GM21825 (cell line): ENCODE data around the gene MLH3.
"Not testable (repeated sequence)": the region's sequence is repeated elsewhere in the genome, so short reads cannot be mapped to it uniquely, and the experiment has no call there.

Experiments used
- ATAC-seq: cut with Tn5 transposase; IDR thresholded peaks from one replicate; pipeline ENCODE4 v1.9.1; 2021; ENCODE audit warnings: mild to moderate bottlenecking, moderate library complexity; ENCODE audit not compliant: unreplicated experiment

Gene MLH3

GRCh38 chr14:75050852-75051555 is at the start of gene MLH3:
MLH3 (minus strand) TSS chr14:75051467; CDS start chr14:75049655, 1,812 bp downstream.
- ATAC-seq, result peak; percentile 66

- no peak for ATAC-seq
Observed at GRCh38 chr14:75098682-75099081, 47.4 kb upstream of the MLH3 start.

- ATAC-seq, result no peak
Observed at GRCh38 chr14:75098212-75098611, 46.9 kb upstream of the MLH3 start.

DNA sequence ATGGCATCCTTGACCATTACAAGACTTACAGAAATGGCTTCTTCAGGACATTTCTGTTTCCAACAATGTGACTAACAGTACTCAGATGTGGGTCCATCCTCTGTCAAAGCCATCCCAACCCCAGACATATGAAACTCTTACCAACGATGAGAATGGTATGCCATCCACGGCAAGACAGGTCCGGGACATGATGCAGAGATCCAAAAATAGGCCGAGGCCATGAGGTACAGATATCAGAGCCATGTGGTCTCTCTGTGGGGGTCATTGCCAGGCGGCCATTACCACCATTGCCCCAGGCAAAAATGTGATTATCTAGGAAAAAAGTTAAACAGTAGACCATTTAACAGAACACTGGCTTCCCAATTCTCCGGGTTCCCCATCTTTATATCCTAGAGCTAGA is 45.7 kb upstream of the MLH3 start:
- no peak for ATAC-seq

DNA sequence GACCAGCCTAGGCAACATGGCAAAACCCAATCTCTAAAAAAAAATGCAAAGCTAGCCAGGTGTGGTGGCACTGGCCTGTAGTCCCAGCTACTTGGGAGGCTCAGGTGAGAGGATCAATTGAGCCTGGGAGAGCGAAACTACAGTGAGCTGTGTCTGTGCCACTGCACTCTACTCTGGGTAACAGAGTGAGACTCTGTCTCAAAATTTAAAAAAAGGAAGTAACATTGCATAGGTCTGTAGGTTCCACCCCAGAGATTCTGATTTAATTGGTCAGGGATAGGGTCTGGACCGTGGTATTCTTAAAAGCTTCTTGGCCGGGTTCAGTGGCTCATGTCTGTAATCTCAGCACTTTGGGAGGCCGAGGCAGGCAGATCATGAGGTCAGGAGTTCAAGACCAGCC is 44.4 kb upstream of the MLH3 start:
- ATAC-seq, result no peak

DNA sequence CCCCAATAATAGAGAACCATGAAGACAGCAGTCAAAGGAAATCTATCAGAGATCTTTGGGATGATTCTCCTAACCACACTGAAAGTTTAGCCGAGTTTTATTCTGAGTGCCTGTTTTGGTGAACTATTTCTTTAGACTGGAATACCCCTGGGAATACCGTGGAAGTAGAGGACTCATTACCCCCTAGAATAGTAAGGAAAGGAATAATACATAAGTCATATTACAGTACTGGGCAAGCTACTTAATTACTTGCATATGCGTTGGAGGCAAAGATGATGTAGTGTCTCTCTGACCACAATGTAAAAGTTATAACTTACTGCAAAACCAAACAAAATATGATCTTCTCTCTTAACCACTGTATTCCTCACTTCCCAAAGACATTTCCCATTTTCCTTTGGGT is 43.6 kb upstream of the MLH3 start:
- ATAC-seq, result no peak

DNA sequence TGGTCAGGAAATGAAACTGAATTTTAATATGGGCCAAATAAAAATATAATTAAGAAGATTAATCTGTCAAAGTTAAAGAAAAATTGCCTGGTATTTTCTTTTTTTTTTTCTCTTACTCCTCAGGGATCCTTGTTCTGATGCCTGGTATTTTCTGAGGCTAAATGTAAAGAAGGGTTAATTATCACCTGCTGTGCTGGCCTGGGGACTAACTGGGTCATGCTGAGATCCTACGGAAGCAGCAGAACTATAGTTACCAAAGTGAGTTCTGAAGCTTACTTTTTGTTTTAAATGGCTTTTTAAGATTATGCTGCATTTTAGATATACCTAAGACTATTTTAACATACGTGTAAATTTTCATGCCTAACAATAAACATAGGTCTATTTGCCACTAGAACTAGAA is 41.4 kb upstream of the MLH3 start:
- ATAC-seq, result no peak

DNA sequence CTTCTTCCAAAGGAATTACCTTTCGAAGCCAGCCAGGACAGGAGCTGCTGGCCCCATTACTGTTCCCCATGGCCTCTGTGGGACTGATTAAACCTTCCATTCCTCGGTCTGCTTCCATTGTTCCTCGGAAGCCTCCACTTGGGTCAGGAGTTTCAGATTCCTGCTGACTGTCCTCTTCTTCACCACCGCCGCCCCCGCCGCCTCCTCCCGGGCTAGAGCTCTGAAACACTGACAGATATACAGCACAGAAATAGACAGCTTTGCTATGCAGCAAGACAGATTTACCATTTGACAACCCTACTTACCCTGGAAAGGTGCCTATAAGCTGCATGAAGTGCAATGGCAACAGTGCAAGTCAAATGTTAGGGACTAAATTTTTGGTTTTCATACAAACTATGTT is 40.0 kb upstream of the MLH3 start:
- ATAC-seq, result no peak

DNA sequence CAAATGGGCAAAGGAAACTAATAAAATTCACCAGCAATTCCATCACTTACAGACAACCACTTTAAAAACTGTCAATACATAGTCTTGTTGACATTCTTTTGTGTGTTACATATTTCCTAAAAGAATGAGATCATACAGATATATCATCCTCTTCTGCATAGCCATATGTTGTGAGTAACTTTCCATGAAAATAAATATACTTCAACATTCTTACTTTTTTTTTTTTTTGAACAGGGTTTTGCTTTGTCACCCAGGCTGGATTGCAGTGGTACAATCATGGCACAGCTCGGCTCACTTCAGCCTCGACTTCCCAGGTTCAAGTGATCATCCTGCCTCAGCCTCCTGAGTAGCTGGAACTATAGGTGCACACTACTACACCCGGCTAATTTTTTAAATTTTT is 39.1 kb upstream of the MLH3 start:
- ATAC-seq, result no peak

- ATAC-seq, result no peak
Observed at GRCh38 chr14:75088566-75089373, 37.5 kb upstream of the MLH3 start.

GRCh38 chr14:75088153-75088552 is 36.9 kb upstream of the MLH3 start:
- ATAC-seq, result no peak

DNA sequence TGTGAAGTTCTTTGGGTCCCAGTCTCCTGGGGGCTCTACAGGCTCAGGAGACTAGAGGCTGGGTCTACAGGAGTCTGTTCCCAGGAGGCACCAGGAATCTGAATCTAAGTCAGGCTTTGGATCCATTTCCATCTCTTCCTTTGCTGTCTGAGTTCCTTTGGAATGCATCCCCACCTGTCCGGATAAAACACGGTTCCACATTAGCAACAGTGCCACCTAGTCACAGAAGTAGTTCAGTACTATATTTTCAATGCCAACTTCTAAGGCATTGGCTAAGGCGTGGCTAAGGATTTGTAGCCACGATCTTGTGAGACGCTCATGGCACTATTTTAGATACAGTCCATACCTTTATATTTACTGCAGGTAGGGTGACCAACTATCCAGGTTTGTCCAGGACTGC is 33.2 kb upstream of the MLH3 start:
- no peak for ATAC-seq

GRCh38 chr14:75083271-75083670 is 32.0 kb upstream of the MLH3 start:
- ATAC-seq, result no peak

DNA sequence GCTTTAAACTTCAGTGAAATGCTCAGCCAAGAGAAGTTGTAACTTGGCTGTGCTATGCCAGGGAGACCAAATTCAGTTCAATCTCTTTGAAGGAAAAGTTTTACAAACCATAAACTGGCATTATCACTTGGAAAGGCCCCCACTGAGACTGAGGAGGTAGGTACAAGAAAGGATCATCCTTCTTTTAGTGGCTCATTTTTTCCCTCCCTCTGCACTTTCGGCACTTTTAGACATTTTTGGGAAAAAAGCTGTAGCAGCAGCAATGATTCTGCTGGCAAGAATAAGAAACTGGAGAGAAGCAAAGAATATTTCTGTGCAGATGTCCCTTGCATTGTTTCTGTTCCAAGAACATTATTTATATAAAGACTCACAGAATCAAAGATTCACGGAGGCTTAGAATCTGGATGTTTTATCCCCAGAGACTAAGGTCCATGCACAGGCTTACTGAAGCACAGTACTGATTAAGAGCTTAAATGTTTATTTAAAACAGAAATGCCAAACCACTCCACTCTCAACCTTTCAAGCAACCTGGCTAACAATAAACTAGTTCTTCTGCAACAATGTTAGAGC is 30.5 kb upstream of the MLH3 start:
- no peak for ATAC-seq

- no peak for ATAC-seq
Observed at GRCh38 chr14:75079521-75079920, 28.3 kb upstream of the MLH3 start.

DNA sequence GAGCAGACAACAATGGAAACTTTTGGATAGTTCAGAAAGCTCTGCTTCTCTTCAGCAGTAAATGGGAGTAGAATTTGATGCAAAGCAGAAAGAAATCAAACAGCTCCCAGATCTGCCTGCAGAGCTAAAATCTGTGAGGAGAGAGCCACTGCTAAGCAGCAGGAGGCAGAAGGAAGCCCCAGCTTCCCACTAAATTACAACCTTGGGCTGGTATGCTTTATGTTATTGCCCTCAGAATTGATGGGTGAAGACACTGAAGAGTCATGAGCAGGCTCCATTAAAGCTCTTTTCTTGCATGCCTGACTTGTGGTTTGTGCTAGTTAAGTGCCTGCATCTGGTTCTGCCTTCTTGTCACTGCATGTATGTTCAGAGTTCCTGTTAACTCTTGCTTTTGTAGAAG is 26.5 kb upstream of the MLH3 start:
- ATAC-seq, result no peak

DNA sequence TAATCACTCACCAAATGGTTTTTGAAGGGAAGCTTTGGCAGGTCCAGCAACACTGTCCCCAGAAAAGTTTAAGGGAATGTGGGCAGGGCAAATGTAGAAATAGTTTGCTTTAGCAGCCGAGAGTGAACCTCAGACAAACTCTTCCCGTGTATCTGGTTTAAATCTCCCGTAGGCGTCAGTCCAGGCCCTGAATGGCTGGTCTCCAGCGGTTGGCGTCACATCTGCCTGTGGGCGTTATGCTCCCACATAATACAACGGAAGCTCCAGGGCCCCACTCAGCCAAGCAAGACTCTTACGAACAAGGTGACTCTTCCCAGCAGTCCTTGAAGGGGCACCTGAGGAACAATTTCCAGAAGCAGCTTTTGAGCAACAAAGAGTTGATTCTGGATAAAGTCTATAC is 19.1 kb upstream of the MLH3 start:
- no peak for ATAC-seq

DNA sequence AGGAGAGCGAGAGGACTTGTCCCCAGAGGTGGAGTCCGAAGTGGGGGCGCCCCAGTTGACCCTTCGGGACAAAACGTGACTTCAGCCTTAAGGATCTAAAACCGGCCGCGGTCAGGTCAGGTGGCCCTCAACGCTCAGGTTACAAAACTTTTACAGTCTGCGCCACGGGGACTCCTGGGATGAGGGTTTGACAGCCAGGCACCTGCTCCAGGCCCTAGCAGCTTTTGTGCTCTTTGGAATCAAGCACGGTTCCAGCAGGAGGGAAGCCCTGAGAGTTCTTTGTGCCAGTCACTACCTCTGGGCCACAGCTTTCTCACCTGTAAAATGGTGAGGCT is 18.5 kb upstream of the MLH3 start:
- ATAC-seq, result no peak

GRCh38 chr14:75069121-75069810 is 18.0 kb upstream of the MLH3 start, which contains the start of gene ZC2HC1C:
ZC2HC1C (plus strand) TSS chr14:75069641; CDS start chr14:75070574, 933 bp downstream.
- peak; percentile 64 for ATAC-seq

GRCh38 chr14:75068294-75069120 is 17.2 kb upstream of the MLH3 start:
- ATAC-seq, result no peak

DNA sequence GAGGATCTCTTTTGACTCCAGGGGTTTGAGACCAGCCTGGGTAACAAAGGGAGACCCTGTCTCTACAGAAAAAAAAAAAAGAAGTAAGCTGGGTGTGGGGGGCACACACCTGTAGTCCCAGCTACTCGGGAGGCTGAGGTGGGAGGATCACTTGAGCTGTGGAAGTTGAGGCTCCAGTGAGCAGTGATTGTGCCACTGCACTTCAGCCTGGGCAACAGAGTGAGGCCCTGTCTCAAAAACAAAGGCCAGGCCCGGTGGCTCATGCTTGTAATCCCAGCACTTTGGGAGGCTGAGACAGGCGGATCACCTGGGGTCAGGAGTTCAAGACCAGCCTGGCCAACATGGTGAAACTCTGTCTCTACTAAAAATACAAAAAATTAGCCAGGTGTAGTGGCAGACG is 16.5 kb upstream of the MLH3 start:
- ATAC-seq, result not testable (repeated sequence)
